ENCODE data around the gene GABRD.
A peak's percentile ranks its signal among the peaks of the same experiment; 100 is the strongest.

Gene GABRD

DNA sequence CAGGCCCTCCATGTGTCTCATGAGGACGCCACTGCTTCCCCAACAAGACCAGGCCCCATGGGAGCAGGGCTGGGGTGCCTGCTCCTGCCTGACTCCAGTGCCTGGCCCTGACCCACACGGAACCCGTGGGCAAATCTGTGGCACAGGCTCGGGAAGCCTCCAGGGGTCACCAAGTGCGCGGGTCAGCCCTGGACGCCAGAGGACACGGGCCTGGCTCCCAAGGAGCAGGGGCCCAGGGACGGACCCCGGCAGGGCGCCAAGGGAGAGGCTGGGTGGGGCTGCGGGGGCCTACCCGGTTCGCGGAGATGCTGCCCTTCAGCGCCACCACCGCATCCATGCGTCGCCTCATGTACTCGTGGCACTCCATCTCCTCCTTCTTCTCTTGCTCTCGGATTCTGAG is 47.5 kb upstream of the GABRD start:
- Histone ChIP-seq H3K4me2 (ENCODE audit: insufficient read depth, low read length, poor library complexity, severe bottlenecking) (no peak overlapping the region), H3K4ac (ENCODE audit: low read length) (no peak overlapping the region), H3K23ac (ENCODE audit: low read depth, low read length, poor library complexity) (peak overlapping the region; percentile 49), H2BK15ac (ENCODE audit: low read length) (no peak overlapping the region), H2BK120ac (ENCODE audit: low read depth, low read length) (no peak overlapping the region), H2AK5ac (ENCODE audit: low read depth, low read length) (peak overlapping the region; percentile 93), H3K9me3 (replicated peaks in 1 of 2; ENCODE audit: control insufficient read depth in 2 of 2, insufficient read depth in 1 of 2, low read depth in 1 of 2, low read length in 2 of 2) (peaks cover 7 to 12% of the 10 kb centered on the region in 2 donors), H3K14ac (ENCODE audit: low read length) (no peak overlapping the region), H2BK12ac (ENCODE audit: low read length) (no peak overlapping the region), H3K79me1 (ENCODE audit: low read depth, low read length) (peaks cover 3% of the 10 kb centered on the region), H3K36me3 (replicated peaks in 1 of 2; ENCODE audit: control insufficient read depth in 2 of 2, insufficient read depth in 2 of 2, low read length in 2 of 2) (no peaks in the 10 kb centered on the region), H3K18ac (ENCODE audit: low read length) (no peak overlapping the region), H4K91ac (ENCODE audit: low read depth, low read length, poor library complexity) (no peak overlapping the region), H2BK5ac (ENCODE audit: low read length) (no peak overlapping the region), H3K9ac (ENCODE audit: low read depth, low read length, poor library complexity) (no peak overlapping the region), H3K27ac (replicated peaks; ENCODE audit: low read length) (no peak overlapping the region), H2AFZ (ENCODE audit: low read length) (no peak overlapping the region), H3K27me3 (ENCODE audit: control insufficient read depth in 3 of 3, insufficient read depth in 3 of 3, low read depth in 1 of 3, low read length in 3 of 3) (peaks cover 0 to 18% (median 2%) of the 10 kb centered on the region in 3 experiments), H3K4me1 (ENCODE audit: control insufficient read depth in 2 of 2, insufficient read depth in 1 of 2, low read depth in 1 of 2, low read length in 2 of 2) (peaks cover 0 to 12% of the 10 kb centered on the region in 2 donors), H4K8ac (ENCODE audit: low read depth, low read length) (no peak overlapping the region), H3K4me3 (ENCODE audit: low read length in 2 of 2) (no peak overlapping the region)
- DNase-seq (ENCODE audit: low spot score), result no peak
- WGBS, 2 donors (ENCODE audit: extremely low coverage in 2 of 2, insufficient read length in 2 of 2, insufficient replicate concordance in 1 of 2), result no CpG with 5 or more reads among the region's 21 CpGs

DNA sequence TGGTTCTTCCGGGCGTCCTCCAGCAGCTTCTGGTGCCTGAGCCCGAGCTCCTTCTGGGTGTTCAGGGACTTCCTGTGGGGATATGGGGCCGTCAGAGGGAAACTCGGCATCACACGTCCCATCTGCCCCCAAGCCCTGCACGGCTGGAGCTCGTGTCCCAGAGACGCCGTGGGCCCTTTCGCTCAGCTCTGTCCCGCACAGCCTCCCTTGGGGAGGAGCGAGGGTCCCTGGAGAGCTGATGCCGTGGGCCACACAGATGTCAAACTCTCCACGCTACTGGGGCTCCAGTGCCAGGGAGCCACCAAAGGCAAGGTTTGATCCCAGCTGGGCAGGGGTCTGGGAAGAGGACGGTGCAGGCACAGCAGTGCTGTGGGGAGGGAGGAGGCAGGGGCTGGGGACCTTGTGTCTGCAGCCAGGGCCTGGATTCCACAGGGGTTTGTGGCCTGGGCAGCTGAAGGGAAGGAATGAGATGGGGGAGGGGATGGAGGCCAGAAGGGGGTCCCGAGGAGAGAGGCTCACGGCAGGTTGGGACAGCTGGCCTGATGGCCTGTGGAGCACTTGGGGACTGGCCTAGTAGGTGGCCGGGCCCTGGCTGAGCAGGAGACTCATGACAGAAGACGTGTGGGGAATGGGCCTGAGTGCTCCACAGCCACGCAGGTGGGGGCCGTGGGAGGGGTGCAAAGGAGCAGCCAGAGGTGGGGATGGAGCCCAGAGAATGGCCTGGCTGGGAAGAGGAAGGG is 46.0 kb upstream of the GABRD start:
- Histone ChIP-seq H3K14ac (ENCODE audit: low read length) (peak overlapping the region; percentile 82), H4K8ac (ENCODE audit: low read depth, low read length) (peak overlapping the region; percentile 82), H3K9me3 (replicated peaks in 1 of 2; ENCODE audit: control insufficient read depth in 2 of 2, insufficient read depth in 1 of 2, low read depth in 1 of 2, low read length in 2 of 2) (peaks cover 7 to 12% of the 10 kb centered on the region in 2 donors), H3K4me3 (ENCODE audit: low read length in 2 of 2) (no peak overlapping the region), H3K18ac (ENCODE audit: low read length) (peak overlapping the region; percentile 87), H3K23ac (ENCODE audit: low read depth, low read length, poor library complexity) (peak overlapping the region; percentile 73), H2BK5ac (ENCODE audit: low read length) (peak overlapping the region; percentile 87), H2AK5ac (ENCODE audit: low read depth, low read length) (peak overlapping the region; percentile 99), H2BK12ac (ENCODE audit: low read length) (peak overlapping the region; percentile 73), H3K27me3 (ENCODE audit: control insufficient read depth in 3 of 3, insufficient read depth in 3 of 3, low read depth in 1 of 3, low read length in 3 of 3) (peaks cover 0 to 18% (median 2%) of the 10 kb centered on the region in 3 experiments), H4K91ac (ENCODE audit: low read depth, low read length, poor library complexity) (no peak overlapping the region), H3K27ac (replicated peaks; ENCODE audit: low read length) (no peak overlapping the region), H3K4me1 (ENCODE audit: control insufficient read depth in 2 of 2, insufficient read depth in 1 of 2, low read depth in 1 of 2, low read length in 2 of 2) (peaks cover 0 to 17% of the 10 kb centered on the region in 2 donors), H3K79me1 (ENCODE audit: low read depth, low read length) (peaks cover 3% of the 10 kb centered on the region), H3K36me3 (replicated peaks in 1 of 2; ENCODE audit: control insufficient read depth in 2 of 2, insufficient read depth in 2 of 2, low read length in 2 of 2) (no peaks in the 10 kb centered on the region), H3K9ac (ENCODE audit: low read depth, low read length, poor library complexity) (peak overlapping the region; percentile 72), H2BK120ac (ENCODE audit: low read depth, low read length) (peak overlapping the region; percentile 61), H3K4ac (ENCODE audit: low read length) (peak overlapping the region; percentile 89), H3K4me2 (ENCODE audit: insufficient read depth, low read length, poor library complexity, severe bottlenecking) (no peak overlapping the region), H2AFZ (ENCODE audit: low read length) (no peak overlapping the region), H2BK15ac (ENCODE audit: low read length) (peak overlapping the region; percentile 89)
- no CpG with 5 or more reads among the region's 22 CpGs for WGBS, 2 donors (ENCODE audit: extremely low coverage in 2 of 2, insufficient read length in 2 of 2, insufficient replicate concordance in 1 of 2)
- DNase-seq (ENCODE audit: low spot score), result no peak

DNA sequence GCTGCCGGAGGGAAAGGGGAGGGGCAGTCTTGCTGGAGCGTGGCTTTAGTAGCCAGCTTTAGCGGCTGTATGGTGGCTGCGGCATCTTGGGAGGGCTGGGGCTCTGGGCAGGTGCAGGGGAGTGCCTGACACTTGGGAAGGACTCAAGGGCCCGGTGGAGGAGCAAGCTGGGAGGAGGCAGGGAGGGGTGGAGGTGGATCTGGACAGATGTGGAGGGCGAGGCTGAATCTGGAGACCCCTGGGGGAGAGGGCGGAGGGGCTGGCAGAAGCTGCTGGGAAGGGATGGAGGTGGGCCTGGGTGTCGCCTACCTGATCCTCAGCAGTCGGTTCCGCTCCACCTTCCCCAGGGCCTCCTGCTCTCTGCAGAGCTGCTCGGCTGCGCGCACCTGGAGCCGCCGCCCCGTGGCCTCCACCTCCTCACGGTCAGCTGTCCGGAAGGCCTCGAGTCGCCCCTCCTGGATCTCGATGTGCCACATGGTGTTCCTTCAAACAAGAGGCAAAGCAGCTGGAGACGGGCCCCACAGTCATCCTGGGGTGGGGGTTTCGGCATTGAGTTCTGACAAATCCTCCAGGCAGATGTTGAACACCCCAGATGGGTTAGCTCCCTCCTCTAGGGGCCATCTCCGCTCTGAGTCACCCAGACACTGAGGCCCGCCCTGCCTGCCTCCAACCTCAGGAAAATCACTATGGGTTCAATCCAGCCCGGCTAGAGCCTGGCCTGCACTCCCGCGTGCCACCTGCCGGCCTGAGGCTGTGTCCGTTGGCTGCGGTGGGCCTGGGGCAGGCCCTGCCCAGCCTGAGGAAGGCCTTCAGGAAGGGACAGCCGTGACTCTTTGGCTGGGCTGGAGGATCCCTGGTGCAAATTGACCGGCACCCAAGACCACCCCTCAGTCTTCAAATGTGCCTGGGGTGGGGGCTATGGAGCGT is 45.2 kb upstream of the GABRD start:
- Histone ChIP-seq H3K9ac (ENCODE audit: low read depth, low read length, poor library complexity) (peak overlapping the region; percentile 72), H3K79me1 (ENCODE audit: low read depth, low read length) (peaks cover 3% of the 10 kb centered on the region), H3K14ac (ENCODE audit: low read length) (no peak overlapping the region), H3K18ac (ENCODE audit: low read length) (peak overlapping the region; percentile 87), H3K9me3 (replicated peaks in 1 of 2; ENCODE audit: control insufficient read depth in 2 of 2, insufficient read depth in 1 of 2, low read depth in 1 of 2, low read length in 2 of 2) (peaks cover 7 to 16% of the 10 kb centered on the region in 2 donors), H3K27me3 (ENCODE audit: control insufficient read depth in 3 of 3, insufficient read depth in 3 of 3, low read depth in 1 of 3, low read length in 3 of 3) (peaks cover 0 to 18% (median 2%) of the 10 kb centered on the region in 3 experiments), H3K4ac (ENCODE audit: low read length) (no peak overlapping the region), H2BK5ac (ENCODE audit: low read length) (peak overlapping the region; percentile 87), H2AK5ac (ENCODE audit: low read depth, low read length) (peak overlapping the region; percentile 97), H2BK15ac (ENCODE audit: low read length) (peak overlapping the region; percentile 24), H3K4me2 (ENCODE audit: insufficient read depth, low read length, poor library complexity, severe bottlenecking) (no peak overlapping the region), H4K91ac (ENCODE audit: low read depth, low read length, poor library complexity) (no peak overlapping the region), H2BK120ac (ENCODE audit: low read depth, low read length) (peak overlapping the region; percentile 47), H2AFZ (ENCODE audit: low read length) (no peak overlapping the region), H4K8ac (ENCODE audit: low read depth, low read length) (peak overlapping the region; percentile 82), H3K23ac (ENCODE audit: low read depth, low read length, poor library complexity) (peak overlapping the region; percentile 17), H3K36me3 (replicated peaks in 1 of 2; ENCODE audit: control insufficient read depth in 2 of 2, insufficient read depth in 2 of 2, low read length in 2 of 2) (no peaks in the 10 kb centered on the region), H3K27ac (replicated peaks; ENCODE audit: low read length) (no peak overlapping the region), H3K4me1 (ENCODE audit: control insufficient read depth in 2 of 2, insufficient read depth in 1 of 2, low read depth in 1 of 2, low read length in 2 of 2) (peaks cover 0 to 17% of the 10 kb centered on the region in 2 donors), H3K4me3 (ENCODE audit: low read length in 2 of 2) (no peak overlapping the region), H2BK12ac (ENCODE audit: low read length) (peak overlapping the region; percentile 73)
- WGBS, 2 donors (ENCODE audit: extremely low coverage in 2 of 2, insufficient read length in 2 of 2, insufficient replicate concordance in 1 of 2), result no CpG with 5 or more reads among the region's 34 CpGs
- DNase-seq (ENCODE audit: low spot score), result no peak

- no CpG with 5 or more reads among the region's 22 CpGs for WGBS, 2 donors (ENCODE audit: extremely low coverage in 2 of 2, insufficient read length in 2 of 2, insufficient replicate concordance in 1 of 2)
Measured at GRCh38 chr1:1974834-1975233, 44.3 kb upstream of the GABRD start.

More at GRCh38 chr1:1974834-1975233, 44.3 kb upstream of the GABRD start:
- Histone ChIP-seq H3K18ac (ENCODE audit: low read length) (no peak overlapping the region), H2AK5ac (ENCODE audit: low read depth, low read length) (no peak overlapping the region), H3K4me1 (ENCODE audit: control insufficient read depth in 2 of 2, insufficient read depth in 1 of 2, low read depth in 1 of 2, low read length in 2 of 2) (peaks cover 0 to 17% of the 10 kb centered on the region in 2 donors), H3K79me1 (ENCODE audit: low read depth, low read length) (peaks cover 3% of the 10 kb centered on the region), H2BK5ac (ENCODE audit: low read length) (peak overlapping the region; percentile 87), H3K23ac (ENCODE audit: low read depth, low read length, poor library complexity) (no peak overlapping the region), H3K9me3 (replicated peaks in 1 of 2; ENCODE audit: control insufficient read depth in 2 of 2, insufficient read depth in 1 of 2, low read depth in 1 of 2, low read length in 2 of 2) (peaks cover 12 to 16% of the 10 kb centered on the region in 2 donors), H3K14ac (ENCODE audit: low read length) (peak overlapping the region; percentile 64), H3K27ac (replicated peaks; ENCODE audit: low read length) (no peak overlapping the region), H2AFZ (ENCODE audit: low read length) (no peak overlapping the region), H2BK120ac (ENCODE audit: low read depth, low read length) (peak overlapping the region; percentile 31), H3K4me3 (ENCODE audit: low read length in 2 of 2) (no peak overlapping the region), H4K91ac (ENCODE audit: low read depth, low read length, poor library complexity) (no peak overlapping the region), H3K4ac (ENCODE audit: low read length) (no peak overlapping the region), H2BK15ac (ENCODE audit: low read length) (no peak overlapping the region), H3K9ac (ENCODE audit: low read depth, low read length, poor library complexity) (no peak overlapping the region), H3K4me2 (ENCODE audit: insufficient read depth, low read length, poor library complexity, severe bottlenecking) (no peak overlapping the region), H4K8ac (ENCODE audit: low read depth, low read length) (peak overlapping the region; percentile 6), H3K36me3 (replicated peaks in 1 of 2; ENCODE audit: control insufficient read depth in 2 of 2, insufficient read depth in 2 of 2, low read length in 2 of 2) (no peaks in the 10 kb centered on the region), H3K27me3 (ENCODE audit: control insufficient read depth in 3 of 3, insufficient read depth in 3 of 3, low read depth in 1 of 3, low read length in 3 of 3) (peaks cover 0 to 18% (median 2%) of the 10 kb centered on the region in 3 experiments), H2BK12ac (ENCODE audit: low read length) (peak overlapping the region; percentile 25)
- DNase-seq (ENCODE audit: low spot score), result no peak

Measured in neuronal stem cell (in vitro differentiated cells).